ENCODE results near the gene SMAD7.

Gene SMAD7, protein sequence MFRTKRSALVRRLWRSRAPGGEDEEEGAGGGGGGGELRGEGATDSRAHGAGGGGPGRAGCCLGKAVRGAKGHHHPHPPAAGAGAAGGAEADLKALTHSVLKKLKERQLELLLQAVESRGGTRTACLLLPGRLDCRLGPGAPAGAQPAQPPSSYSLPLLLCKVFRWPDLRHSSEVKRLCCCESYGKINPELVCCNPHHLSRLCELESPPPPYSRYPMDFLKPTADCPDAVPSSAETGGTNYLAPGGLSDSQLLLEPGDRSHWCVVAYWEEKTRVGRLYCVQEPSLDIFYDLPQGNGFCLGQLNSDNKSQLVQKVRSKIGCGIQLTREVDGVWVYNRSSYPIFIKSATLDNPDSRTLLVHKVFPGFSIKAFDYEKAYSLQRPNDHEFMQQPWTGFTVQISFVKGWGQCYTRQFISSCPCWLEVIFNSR

DNA sequence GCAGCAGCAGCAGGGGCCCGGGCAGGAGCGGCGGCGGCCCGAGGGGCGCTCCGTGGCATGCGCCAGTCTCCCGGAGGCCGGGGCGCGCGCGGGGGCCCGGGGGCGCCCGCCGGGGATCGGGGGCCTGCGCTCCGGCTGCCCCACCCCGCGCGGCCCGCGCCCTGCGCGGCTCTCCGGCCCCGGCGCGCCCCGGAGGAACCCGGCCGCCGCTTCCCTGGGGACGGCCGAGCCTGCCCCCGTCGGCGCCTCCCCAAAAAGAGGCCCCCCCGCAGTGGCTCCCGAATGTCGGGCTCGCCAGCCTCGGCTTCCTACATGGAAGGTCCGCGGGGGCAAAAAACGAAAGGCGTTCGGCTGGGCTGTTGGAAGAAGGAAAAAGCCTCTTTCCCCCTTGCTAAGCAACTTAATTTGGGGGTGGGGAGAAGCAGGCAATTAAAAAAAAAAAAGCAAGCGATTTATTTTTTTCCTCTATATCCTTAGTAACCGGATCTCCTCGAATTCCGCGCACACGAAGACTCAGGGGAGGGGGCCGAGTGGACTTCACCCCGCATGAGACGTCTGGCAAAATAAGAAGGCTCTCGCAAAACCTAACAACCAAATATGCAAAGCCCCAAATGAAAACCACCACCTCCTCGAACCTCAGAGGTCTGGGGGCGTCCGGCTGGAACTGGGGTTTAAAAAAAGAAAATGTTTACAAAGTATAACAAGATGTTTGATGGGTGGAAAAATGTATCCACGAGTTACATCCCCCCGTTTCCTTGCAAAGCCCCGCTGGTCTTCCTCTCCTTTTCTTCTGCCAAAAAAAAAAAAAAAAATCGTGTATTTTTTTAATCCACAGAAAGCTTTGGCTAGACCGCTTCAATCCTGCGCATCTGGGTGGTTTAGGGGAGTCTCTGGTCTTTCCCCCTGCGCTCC, at the start of gene SMAD7:
Gene SMAD7 (minus strand): TSS at position 430 of the 912 bp plus-strand sequence. CDS start 541 bp downstream, outside the sequence.
- DNase-seq = no peak

DNA sequence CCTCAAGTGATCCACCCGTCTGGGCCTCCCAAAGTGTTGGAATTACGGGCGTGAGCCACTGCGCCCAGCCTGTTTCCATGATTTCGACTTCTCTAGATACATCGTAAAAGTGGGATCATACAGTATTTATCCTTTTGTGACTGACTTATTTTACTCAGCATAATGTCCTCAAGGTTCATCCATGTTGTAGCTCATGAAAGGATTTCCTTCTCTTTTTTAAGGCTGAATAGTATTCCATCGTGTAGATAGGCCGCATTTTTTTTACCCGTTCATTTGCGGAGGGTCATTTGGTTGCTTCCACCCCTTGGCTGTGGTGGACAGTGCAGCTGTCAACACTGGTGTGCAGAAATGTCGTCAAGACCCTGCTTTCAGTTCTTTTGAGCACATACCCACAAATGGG, 48.8 kb upstream of the SMAD7 start:
- no peak for DNase-seq

DNA sequence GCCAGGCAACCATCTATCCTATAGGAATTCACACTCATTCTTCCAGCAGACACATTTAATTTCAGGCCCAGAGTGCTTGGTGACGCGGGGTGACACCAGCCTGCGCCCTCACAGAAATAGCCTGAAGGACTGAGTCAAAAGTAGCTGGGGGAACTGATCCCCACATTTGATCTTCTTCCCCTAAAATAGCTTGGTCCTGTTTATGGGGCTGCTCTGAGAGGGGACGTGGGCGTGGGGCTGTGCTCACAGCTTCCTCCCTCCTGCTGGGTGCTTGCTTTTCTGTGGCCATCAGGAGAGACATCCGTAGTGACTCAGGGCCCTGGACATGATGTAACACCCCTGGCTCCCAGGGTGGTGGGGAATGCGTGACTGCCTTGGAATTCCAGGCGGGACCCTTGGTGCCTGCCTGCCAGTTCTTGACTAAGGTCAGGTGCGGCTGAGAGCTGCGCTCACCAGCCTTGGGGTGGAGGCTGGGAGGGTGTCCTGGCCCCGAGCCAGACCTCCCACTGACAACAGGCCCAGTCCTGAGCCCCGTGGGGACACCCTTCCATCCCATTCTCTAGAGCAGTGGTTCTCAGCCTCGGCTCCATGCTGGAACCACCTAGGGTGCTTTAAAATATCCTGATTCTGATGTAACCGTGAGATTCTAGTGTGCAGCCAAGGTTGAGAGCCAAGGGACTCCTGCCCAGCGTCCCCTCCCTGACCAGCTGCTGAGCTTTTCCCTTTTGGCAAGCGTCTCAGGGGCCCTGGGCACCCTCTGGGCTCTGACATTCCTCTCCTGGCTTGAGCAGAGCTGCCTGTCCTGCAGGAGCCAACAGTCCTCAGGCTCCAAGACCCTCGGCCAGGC, 47.4 kb upstream of the SMAD7 start:
- no peak for DNase-seq

DNA sequence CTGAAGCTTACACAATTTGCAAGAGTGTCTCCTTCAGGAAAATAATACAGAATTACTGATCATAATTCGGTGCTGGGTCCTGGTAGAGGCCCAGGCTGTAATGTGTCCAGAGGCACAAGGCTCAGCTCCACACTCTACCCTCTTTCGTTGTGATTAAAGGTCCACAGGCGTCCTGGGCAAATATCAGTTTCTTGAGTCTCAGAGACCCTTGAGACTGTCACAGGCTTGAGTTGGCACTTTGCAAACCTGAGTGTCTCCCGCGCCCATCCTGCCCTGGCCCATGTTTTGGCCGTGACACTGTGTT, 46.9 kb upstream of the SMAD7 start:
- no peak for DNase-seq

DNA sequence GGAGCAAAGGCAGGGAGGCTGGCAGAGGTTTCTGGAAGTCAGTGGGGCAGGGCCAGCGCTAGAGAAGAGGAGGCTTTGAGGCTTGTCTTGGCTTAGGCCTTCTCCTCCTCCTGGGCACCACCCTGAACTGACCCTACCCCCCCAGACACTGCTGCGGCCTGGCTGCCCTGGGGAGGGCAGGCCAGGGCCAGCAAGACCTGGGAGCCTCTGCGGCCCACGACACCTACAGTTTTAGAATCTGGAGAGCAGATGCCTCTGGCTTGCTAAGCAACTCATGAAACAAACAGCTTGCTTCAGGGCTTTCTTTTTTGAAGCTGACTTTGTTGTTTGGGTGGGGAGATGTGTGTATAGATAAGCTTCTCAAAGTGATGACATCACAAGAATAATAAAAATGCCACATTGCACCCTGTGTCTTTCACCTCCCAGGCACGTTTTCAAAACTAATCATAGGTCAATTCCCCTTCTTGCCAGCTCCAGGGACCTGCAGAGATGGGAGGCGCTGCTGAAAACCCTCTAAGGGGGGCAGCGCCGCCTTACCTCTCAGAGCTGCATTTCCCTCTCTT, 46.2 kb upstream of the SMAD7 start:
- DNase-seq = no peak

DNA sequence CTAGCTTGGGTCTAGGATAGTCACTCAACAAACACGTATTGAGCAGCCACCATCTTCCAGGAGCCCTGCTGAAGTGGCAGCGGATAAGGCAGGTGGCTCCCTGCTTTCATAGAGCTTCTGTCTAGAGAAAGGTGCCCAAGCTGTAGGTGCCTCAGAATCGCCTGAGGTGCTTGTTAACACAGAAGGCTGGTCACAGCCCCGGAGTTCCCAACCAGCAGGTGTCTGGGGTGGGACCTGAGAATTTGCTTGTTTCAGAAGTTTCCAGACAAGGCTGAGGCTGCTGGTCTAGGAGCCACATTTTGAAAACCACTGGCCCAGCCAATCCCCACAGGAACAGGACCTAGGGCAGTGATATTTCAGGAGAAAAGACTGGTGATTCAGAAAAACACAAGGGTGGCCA, 45.3 kb upstream of the SMAD7 start:
- DNase-seq = no peak

DNA sequence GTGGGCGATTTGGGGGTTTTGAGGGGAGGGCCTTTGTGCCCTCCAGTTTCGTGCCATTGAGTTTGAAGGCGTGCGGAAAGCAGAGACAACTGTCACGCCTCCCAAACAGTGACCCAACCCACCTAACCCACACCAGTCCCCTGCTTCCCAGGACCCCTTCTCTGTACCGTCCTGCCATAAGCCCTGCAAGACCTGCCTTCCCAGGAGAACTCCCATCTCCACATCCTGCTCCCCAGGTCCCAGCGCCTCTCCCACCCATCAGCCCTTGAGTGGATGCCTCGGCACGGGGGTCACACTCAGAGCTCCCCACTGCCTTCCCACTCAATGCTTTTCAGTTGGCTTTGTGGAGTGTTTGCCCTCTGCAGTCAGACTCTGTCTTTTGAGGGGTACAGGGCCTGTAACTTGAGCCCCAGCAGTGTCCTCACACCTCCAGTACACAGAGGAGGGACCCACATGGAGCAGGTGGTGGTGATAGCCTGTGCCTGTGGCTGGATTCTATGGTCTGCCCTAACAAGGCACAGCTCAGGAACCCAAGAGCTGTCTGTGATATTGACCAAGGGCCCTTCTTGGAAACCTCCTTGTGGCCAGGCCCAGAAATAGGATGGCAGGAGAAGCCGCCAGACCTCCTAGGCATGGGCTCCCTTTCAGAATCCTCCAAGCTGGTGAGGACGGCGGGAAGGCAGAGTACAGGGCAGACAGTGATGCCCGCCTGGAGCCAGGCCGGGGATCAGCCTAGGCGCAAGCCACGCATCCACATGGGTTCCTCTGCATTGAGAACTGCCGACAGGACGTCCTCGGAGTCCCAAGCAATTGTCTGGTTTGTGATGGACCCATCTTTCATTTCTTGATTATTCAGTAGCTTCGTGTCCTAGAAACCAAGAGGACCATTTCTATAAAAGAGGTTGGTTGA, 44.4 kb upstream of the SMAD7 start:
- DNase-seq = no peak

DNA sequence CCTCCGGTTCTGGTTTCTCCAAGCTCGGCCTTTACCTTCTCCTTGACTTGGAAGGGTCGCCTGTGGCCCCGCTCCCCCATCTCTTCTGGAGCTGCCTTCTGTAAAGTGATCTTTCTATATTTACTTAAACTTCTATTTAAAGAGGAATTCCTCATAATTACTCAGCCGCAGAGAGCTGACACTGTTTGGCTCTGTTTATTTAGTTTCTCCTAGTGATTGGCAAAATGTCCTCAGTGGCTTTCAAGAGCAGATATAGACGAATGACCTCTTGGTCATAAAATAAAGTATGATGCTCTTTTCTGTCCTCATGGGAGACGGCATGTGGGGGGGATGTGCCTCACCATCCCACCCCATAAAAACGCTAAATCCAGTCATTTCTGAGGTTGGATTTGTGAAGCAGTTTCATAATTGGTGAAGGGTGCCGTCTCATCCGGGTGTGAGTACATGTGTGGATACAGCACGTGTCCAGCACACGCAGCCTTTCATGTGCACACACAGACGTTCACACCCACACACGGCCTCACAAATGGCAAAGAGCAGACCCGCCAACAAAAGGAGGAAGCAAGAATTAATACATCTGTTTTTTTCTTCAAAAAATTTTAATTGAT, 43.4 kb upstream of the SMAD7 start:
- DNase-seq = no peak

DNA sequence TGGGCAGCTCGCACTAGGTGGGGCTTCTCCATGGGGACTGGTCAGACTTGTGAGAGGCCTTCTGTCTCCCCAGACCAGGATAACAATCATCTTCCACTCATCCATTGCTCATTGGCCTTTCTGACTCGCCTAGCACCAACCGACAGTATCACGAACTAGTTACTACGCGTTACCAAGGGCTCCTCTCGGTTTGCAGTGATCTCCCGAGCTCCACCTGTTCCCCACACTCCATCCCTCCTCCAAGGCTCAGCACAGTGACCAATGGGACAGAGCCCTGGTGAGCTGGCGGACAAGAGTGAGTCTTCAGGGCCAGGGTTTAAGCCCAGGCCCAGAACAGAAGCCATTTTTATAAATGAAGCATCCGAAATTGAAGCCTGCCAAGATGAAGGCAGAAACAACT, 42.8 kb upstream of the SMAD7 start:
- no peak for DNase-seq

DNA sequence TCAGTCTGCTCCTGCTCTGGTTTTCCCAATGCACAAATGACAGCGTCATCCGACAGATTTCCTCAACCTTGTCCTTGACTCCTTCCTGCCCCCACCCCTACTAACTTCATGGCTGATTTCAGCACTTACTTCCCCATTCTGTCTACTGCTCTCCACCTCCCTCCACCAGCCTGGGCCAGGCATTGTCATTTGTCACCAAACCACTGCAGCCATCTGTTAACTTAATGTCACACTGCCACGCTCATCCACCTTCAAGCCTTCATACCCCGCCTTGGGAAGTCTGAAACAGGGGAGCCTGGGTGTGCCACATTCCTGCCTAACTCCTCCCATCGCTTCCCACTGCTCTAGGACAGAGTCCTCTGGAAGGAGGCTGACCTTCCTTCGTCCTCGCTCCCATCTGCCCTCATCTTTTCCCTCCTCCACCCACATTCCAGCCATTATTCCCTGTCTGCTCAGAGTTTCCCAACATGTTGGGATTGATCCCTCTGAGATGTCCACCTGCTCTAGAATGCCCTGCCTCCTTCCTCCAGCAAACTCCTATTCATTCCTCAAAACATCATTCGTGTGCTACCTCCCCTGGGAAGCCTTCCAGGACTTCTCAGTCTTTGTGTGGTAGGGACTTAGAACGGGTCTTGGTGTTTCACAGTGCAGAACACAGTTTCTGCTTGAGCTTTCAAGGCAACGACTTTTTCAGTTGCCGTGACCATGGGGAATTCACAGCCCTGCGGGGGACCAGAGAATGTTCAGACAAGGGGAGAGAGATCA, 42.2 kb upstream of the SMAD7 start:
- DNase-seq = no peak

DNA sequence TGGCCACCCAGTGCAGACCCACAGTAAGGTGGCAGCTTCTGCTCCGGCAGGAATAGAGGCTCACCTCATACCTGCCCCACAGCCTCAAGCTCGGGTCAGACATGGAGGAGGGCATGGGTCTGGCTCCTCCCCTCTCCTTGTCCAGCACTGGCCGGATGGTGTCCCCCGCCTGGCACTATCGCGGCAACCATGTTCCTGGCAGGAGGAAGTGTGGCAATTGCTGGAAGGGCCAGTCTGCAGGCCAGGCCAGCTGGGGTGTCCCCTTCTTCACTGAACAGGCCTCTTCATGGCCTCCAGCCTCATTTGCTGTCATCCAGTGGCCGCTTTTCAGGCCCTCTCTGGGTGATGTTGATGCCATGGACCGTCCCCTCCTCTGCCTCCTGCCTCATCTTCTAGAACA, 41.4 kb upstream of the SMAD7 start:
- no peak for DNase-seq

DNA sequence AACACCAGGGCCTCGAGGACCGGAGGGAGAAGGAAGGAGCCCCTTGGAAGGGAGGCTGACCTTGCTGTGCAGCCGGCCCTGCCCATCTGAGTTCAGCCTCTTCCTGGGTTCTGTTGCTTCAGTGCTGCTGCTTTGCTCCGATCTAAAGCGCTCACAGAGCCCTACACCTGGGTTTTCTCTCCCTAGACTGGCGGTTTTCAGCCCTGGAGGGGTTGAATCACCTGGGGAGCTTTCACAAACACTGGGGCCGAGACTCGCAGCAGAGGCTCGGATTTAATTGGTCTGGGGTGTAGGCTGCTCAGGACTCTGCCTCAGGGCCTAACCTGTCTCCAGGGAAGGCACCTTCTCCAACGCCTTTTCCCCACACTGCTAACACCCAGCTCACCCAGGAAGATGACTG, 40.9 kb upstream of the SMAD7 start:
- DNase-seq = no peak

DNA sequence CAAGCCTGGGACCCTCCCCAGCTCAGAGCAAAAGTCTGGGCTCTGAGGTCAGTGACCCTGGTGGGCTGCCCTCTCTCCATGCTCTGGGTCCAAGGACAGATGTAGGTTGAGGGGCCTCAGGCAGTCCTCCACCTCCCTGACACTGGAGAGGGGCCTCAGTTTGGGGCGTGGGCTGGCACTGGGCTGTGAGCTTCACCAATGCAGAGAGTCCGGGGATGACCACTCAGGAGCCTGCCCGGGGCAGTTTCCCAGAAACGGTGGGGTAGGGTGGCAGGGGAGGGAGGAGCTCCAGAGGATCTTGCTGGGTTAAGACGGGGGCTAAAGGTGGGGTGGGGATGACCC, 40.5 kb upstream of the SMAD7 start:
- DNase-seq = no peak

DNA sequence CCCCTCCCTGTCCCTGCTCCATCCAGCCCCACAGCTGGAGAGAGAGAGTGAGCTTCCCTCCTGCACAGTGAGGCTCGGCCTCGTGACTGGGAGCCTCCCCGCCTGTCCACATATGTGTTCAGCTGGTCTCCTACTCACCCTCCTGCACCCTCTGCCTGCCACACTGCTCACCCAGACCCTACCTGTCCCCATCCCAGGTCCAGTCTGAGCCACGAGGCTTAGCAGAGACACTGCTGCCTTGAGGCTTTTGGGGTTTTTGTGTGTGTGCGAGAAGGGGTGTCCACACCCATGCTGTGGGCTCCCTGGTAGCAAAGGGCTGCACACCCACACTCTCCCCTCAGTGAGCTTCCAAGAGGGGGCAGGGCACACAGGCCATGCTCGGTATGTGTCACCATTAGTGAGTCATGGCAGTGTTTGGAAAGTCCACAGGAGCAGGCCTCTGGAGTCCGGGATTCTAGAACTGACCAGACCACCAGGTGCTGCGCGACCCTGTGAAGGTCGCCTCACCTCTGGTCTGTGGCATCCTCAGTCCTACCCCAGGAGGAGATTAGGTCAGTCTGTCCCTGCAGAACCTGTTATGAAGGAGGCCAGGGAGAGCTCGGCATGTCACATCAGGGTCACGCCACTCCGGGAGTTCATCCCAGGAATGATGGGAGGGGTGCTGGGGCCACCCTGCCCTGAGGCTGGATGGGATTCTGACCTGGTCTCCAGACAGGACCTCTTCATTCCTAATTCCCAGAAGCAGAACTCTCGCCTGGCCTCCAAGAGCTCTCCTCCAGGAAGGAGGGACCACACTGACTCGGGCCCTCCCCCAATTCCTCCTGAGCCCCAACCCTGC, 39.9 kb upstream of the SMAD7 start:
- no peak for DNase-seq

DNA sequence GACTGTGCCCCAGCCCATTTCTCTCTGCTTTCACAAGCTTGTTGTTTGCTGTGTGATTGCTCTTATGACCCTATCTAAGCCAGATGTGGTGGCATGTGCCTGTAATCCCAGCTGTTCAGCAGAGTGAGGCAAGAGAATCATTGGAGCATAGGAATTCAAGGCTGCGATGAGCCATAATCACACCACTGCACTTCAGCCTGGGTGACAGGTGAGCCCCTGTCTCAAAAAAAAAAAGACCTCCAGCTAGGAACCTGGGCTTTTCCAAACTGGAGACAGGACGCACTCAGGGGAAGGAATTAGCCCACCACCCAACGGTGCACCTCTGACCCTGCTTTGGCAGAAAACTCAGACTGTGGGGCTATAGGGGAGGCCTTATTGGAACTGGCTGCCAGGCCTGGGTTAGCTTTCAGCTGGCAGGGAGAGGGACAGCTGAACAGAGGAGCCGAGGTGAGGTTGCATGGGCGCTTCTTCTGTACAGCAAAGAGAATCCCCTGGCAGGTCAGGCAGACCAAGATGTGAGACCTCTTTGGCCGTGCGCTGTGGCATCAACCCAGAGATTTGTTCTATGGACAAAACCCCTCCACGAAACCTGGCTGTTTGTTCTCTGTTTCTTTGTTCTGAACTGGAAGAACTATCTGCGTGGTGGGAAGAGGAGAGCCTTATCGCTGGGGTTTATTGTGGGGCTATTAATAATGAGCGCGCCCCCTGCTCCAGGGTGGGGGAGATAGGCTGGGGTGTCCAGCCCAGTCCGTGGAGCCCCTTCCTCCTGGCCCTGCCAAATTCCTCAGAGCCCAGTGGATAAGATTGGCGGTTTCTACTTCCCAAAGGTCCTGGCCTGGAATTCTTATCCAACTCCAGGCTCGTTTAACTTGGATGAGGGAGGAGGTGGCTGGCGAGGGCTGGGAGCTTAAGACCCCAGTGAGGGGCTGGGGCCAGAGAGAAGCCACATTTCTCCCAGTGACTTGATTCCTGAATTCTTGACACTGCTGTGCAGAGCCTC, 38.8 kb upstream of the SMAD7 start:
- no peak for DNase-seq

DNA sequence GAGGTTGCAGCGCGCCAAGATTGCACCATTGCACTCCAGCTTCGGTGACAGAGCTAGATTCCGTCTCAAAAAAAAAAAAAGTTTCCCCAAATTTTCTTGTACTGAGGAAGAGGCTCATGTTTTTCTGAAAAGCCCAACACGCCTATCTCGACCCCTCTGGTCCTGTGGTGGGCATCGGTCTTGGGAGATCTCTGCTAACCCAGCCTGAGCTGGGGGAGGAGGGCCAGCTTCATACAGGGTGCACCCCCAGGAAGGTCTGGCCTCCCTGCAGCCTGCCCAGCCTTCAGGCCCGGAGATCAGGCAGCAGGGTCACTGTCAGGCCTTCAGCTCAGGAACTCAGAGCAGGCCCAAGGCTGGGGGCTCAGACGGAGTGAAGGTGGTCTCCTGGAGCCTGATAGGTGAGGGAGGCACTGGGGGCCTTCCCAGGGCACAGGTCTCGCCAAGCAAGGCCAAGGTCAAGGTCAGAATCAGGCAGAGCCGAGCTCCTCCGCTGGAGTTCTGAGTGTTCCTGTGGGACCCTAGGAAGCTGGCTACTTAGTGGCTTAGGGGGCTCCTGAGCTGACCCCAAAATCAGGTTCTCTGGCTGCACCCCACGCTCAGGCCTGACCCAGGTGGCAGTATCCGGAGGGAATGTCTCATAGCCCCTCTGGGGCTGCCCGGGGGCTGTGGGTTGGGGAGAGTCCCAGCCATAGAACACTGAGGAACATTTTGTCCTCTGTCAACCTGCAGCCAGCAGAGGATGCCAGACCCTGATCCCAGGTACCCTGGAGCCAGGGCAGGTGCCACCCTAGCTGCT, 37.9 kb upstream of the SMAD7 start:
- no peak for DNase-seq

DNA sequence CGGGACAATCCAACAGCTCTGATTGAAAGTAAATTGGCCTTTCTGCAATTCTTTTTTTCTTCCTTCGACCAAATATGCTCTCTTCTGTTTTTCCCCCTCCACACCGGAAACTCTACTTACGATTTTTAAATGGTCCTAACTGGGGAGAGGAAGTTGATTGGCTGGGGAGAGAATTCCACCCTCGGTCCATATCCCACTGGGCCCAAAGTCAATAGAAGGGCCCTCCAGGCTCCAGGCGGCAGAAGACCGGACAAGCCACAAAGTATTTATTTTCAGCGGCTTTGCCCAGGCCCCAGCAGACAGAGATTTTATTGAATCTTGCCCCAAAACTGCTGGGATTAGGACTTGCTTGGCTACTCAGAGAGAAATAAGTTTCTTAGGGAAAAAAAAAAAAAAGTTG, 37.1 kb upstream of the SMAD7 start:
- DNase-seq = no peak
